K562 (cell line): ENCODE data around the gene CCDC88C. TPM values are rescaled to one million over a fixed set of nuclear protein-coding genes. Genes with fewer than 3 reads are reported as not detected.

ENCODE experiments used
- ATAC-seq: fragments of 200-7000 bp; cut with Tn5 transposase; 3 replicates; pipeline ENCODE4 v1.9.1; 2020; ENCODE audit warnings: moderate library complexity
- BruUV-seq: library from RNA; stranded (reverse); fragments of 400-500 nt; replicated peaks from 2 replicates; lab custom pipeline; 2021; lab: Mats Ljungman, UMichigan
- CTCF ChIA-PET: fragments of 300-600 bp; formaldehyde crosslinking; extraction: SDS; loops from one replicate; lab custom pipeline; 2021; ENCODE audit warnings: low intra/inter-chr PET ratio; lab: Yijun Ruan, JAX
- POLR2A ChIA-PET: fragments of 300-600, 350-650 bp; sonication (Branson Sonifier 250); formaldehyde crosslinking; extraction: SDS; loops from one replicate; lab custom pipeline; 2021; ENCODE audit warnings: antibody characterized with exemption, inconsistent platforms; lab: Yijun Ruan, JAX
- DNase-seq, 4 experiments: peaks; one replicate each; pipeline versions ENCODE4 v3.0.0 to v3.0.0-alpha.2; 2011 to 2018; ENCODE audit warnings: low spot score in 3 of 4, mixed read lengths in 3 of 4; ENCODE audit errors: extremely low read depth in 1 of 4
- FAIRE-seq: peaks from 2 replicates; lab custom pipeline; 2011; peaks lifted over from hg19 to GRCh38; lab: Jason Lieb, UNC
- H2AFZ ChIP-seq: 2 replicates; pipeline ENCODE4 v1.6.0; 2011; ENCODE audit warnings: low read depth, low read length, control low read depth, inconsistent platforms
- H3K27ac ChIP-seq: fragments of 200-600 bp; 3 replicates; pipeline ENCODE4 v1.8.0; 2011; ENCODE audit warnings: low read depth, mild to moderate bottlenecking, control low read depth, inconsistent platforms, low read length, moderate library complexity, mixed read lengths; ENCODE audit errors: extremely low read depth
- H3K27me3 ChIP-seq, 2 experiments: fragments of 300-600 bp in 1 of 2; 2 replicates in 1 of 2; 3 replicates in 1 of 2; pipeline versions ENCODE4 v1.6.0 to v1.8.0; 2011; ENCODE audit warnings: inconsistent platforms in 2 of 2, low read length in 2 of 2, mild to moderate bottlenecking in 1 of 2, mixed read lengths in 1 of 2, moderate library complexity in 1 of 2; ENCODE audit not compliant: control insufficient read depth in 2 of 2, insufficient read depth in 2 of 2
- H3K36me3 ChIP-seq: fragments of 300-600 bp; 3 replicates; pipeline ENCODE4 v1.8.0; 2011; ENCODE audit warnings: mild to moderate bottlenecking, low read length, inconsistent platforms; ENCODE audit not compliant: control insufficient read depth, insufficient read depth
- H3K4me1 ChIP-seq, 2 experiments: fragments of 200-600 bp in 1 of 2; replicated peaks in 1 of 2; 2 replicates in 1 of 2; 3 replicates in 1 of 2; pipeline versions ENCODE4 v1.5.1 to v1.8.0; 2011; ENCODE audit warnings: inconsistent platforms in 2 of 2, low read length in 2 of 2, mild to moderate bottlenecking in 1 of 2, mixed read lengths in 1 of 2, moderate library complexity in 1 of 2; ENCODE audit not compliant: control insufficient read depth in 2 of 2, insufficient read depth in 2 of 2
- H3K4me2 ChIP-seq: 2 replicates; pipeline ENCODE4 v1.6.1; 2011; ENCODE audit warnings: low read length, control low read depth, inconsistent platforms, mixed read lengths; ENCODE audit not compliant: insufficient read depth
- H3K4me3 ChIP-seq: fragments of 200-600 bp; sonication (generic), shearing (Covaris generic); 2 replicates; pipeline ENCODE4 v1.5.1; 2016; ENCODE audit warnings: control low read depth, inconsistent platforms
- H3K79me2 ChIP-seq: fragments of 200-600 bp; 3 replicates; pipeline ENCODE4 v1.8.0; 2011; ENCODE audit warnings: low read length, inconsistent platforms; ENCODE audit not compliant: control insufficient read depth, insufficient read depth
- H3K9ac ChIP-seq, 2 experiments: 2 replicates each; pipeline versions ENCODE4 v1.6.0 to v1.6.1; 2011; ENCODE audit warnings: low read depth in 2 of 2, low read length in 2 of 2, control low read depth in 1 of 2, inconsistent platforms in 1 of 2, mild to moderate bottlenecking in 1 of 2, mixed read lengths in 1 of 2; ENCODE audit not compliant: insufficient read depth in 1 of 2
- H3K9me1 ChIP-seq: one replicate; pipeline ENCODE4 v1.6.0; 2011; ENCODE audit warnings: inconsistent platforms, mild to moderate bottlenecking, low read length, moderate library complexity; ENCODE audit not compliant: control insufficient read depth, insufficient read depth
- H3K9me3 ChIP-seq: replicated peaks from 2 replicates; pipeline ENCODE4 v1.5.1; 2011; ENCODE audit warnings: low read depth, low read length, inconsistent platforms; ENCODE audit not compliant: control insufficient read depth, insufficient read depth
- H4K20me1 ChIP-seq: replicated peaks from 2 replicates; pipeline ENCODE4 v1.6.1; 2011; ENCODE audit warnings: low read length, inconsistent platforms, mixed read lengths; ENCODE audit not compliant: control insufficient read depth, insufficient read depth
- CBFA2T2 ChIP-seq: fragments of 450-650 bp; conservative IDR thresholded peaks from 2 replicates; pipeline ENCODE4 v1.6.1; 2017; ENCODE audit warnings: mild to moderate bottlenecking
- ETV1 ChIP-seq: fragments of 450-650 bp; conservative IDR thresholded peaks from 2 replicates; pipeline ENCODE4 v1.6.1; 2016; ENCODE audit warnings: missing genetic modification characterization, control low read depth, low read depth, missing compliant biosample characterization
- EWSR1 ChIP-seq: fragments of 450-650 bp; IDR thresholded peaks from 2 replicates; pipeline ENCODE4 v1.6.1; 2018; ENCODE audit warnings: borderline replicate concordance, mild to moderate bottlenecking, low read depth, moderate library complexity; ENCODE audit not compliant: partially characterized antibody
- FOSL1 ChIP-seq: fragments of 200-800 bp; sonication (Bioruptor generic); conservative IDR thresholded peaks from 2 replicates; pipeline ENCODE4 v1.6.1; 2016; ENCODE audit warnings: missing genetic modification characterization, missing compliant biosample characterization
- LCOR ChIP-seq: sonication (generic); formaldehyde crosslinking; IDR thresholded peaks from 2 replicates; pipeline ENCODE4 v1.8.0; 2022; ENCODE audit warnings: mild to moderate bottlenecking, missing genetic modification reagents
- NFYB ChIP-seq: IDR thresholded peaks from 2 replicates; pipeline ENCODE4 v1.6.1; 2011; ENCODE audit warnings: mild to moderate bottlenecking, moderate library complexity; ENCODE audit not compliant: insufficient read length; ENCODE audit errors: extremely low read depth
- NR2C2 ChIP-seq, 2 experiments: fragments of 200-800 bp in 1 of 2; sonication (Bioruptor generic) in 1 of 2; sonication (generic) in 1 of 2; formaldehyde crosslinking in 1 of 2; IDR thresholded peaks; 2 replicates each; pipeline versions ENCODE4 v1.6.1 to v1.8.0; 2016 to 2022; ENCODE audit warnings: mild to moderate bottlenecking in 1 of 2, missing compliant biosample characterization in 1 of 2, missing genetic modification characterization in 1 of 2, missing genetic modification reagents in 1 of 2
- PCBP2 ChIP-seq: fragments of 200-400 bp; formaldehyde crosslinking; IDR thresholded peaks from 2 replicates; pipeline ENCODE4 v1.6.1; 2018; ENCODE audit warnings: low read length, low read depth, mild to moderate bottlenecking, moderate library complexity; ENCODE audit not compliant: poor library complexity, severe bottlenecking
- POLR2AphosphoS2 ChIP-seq: IDR thresholded peaks from 2 replicates; pipeline ENCODE4 v1.6.1; 2012; ENCODE audit warnings: low read length, improper control_type of control experiment
- SMARCC2 ChIP-seq: fragments of 450-650 bp; IDR thresholded peaks from 2 replicates; pipeline ENCODE4 v1.6.1; 2017; ENCODE audit warnings: antibody characterized with exemption, moderate library complexity, mild to moderate bottlenecking, low read depth
- ZBED1 ChIP-seq: IDR thresholded peaks from 2 replicates; pipeline ENCODE4 v1.6.1; 2014
- ZBTB34 ChIP-seq: fragments of 250-450 bp; sonication (Bioruptor Pico); IDR thresholded peaks from 2 replicates; pipeline ENCODE4 v1.8.0; 2021; ENCODE audit warnings: mild to moderate bottlenecking, moderate library complexity
- ZNF133 ChIP-seq: fragments of 250-450 bp; sonication (Bioruptor Pico); IDR thresholded peaks from 2 replicates; pipeline ENCODE4 v1.4.0; 2020; ENCODE audit warnings: mild to moderate bottlenecking
- ZNF347 ChIP-seq: fragments of 450-650 bp; formaldehyde crosslinking; IDR thresholded peaks from 2 replicates; pipeline ENCODE4 v1.4.0; 2020; ENCODE audit warnings: low read depth, mild to moderate bottlenecking, moderate library complexity
- ZNF589 ChIP-seq: fragments of 200-800 bp; sonication (Bioruptor generic); IDR thresholded peaks from 2 replicates; pipeline ENCODE4 v1.6.1; 2016; ENCODE audit warnings: low read depth, missing genetic modification characterization, missing compliant biosample characterization
- ZNF766 ChIP-seq: fragments of 200-800 bp; sonication (Bioruptor generic); conservative IDR thresholded peaks from 2 replicates; pipeline ENCODE4 v1.6.1; 2016; ENCODE audit warnings: missing genetic modification characterization, missing compliant biosample characterization
- WGBS: fragments of 100-300 bp; shearing (Covaris generic); methylation state at CpG from one replicate; pipeline ENCODE4 v1.1.6; 2016; ENCODE audit warnings: low coverage, mixed read lengths; ENCODE audit not compliant: insufficient coverage; ENCODE audit errors: missing lambda C conversion rate; 5-methylcytosine and 5-hydroxymethylcytosine counted together
- in situ Hi-C: fragments of 300-500 bp; cut with MboI; formaldehyde crosslinking; loops from 4 replicates; pipeline ENCODE4 v1.15.0; 2018; ENCODE audit warnings: inconsistent platforms, mixed read lengths
- intact Hi-C: fragments of 100-400 bp; cut with micrococcal nuclease; formaldehyde crosslinking; loops from 2 replicates; pipeline ENCODE4 v1.14.2; 2022
- polyA plus RNA-seq, 8 experiments: library from polyadenylated mRNA; depleted of rRNA in 4 of 8; stranded (reverse) in 5 of 8; unstranded in 3 of 8; fragments of >200 nt; fragmentation: Nextera tagmentation in 2 of 8; fragmentation: Illumina TruSeq in 1 of 8; extraction: Ambion mirVana in 2 of 8; extraction: Trizol in 1 of 8; gene quantifications; 2 replicates each; pipeline versions ENCODE4 v1.2.1 to v1.2.3, GENCODE V29; 2011 to 2014; ENCODE audit warnings: inconsistent platforms in 1 of 8, missing spikeins in 1 of 8
- total RNA-seq, 7 experiments: library from RNA; depleted of rRNA in 6 of 7; stranded (reverse); fragments of >200 nt in 6 of 7; fragmentation: Illumina TruSeq in 2 of 7; extraction: Trizol in 2 of 7; gene quantifications; 2 replicates each; pipeline versions ENCODE4 v1.2.1 to v1.2.3, GENCODE V29; 2011 to 2021; ENCODE audit warnings: low replicate concordance in 1 of 7
- TF ChIP-seq, protein P1 (sequence below), 2 experiments: fragments of 450-650 bp in 1 of 2; IDR thresholded peaks; 2 replicates each; pipeline ENCODE4 v1.6.1; 2011 to 2017; ENCODE audit warnings: low read depth in 2 of 2, antibody characterized with exemption in 1 of 2, borderline replicate concordance in 1 of 2, low read length in 1 of 2, mild to moderate bottlenecking in 1 of 2, mixed read lengths in 1 of 2; ENCODE audit not compliant: control insufficient read depth in 1 of 2

Gene CCDC88C
- total and polyA plus RNA-seq, 9 of the 15 experiments (the other 6 are each of a cell fraction or from before 2014, with no cell fraction given) = 0.62 to 22.5 (median 10.7) TPM

- BruUV-seq = no TSS peak
- no peaks in the 10 kb centered on the region for H3K27me3 ChIP-seq
- CTCF ChIA-PET = no interaction called here
- H3K9me1 ChIP-seq = no peaks in the 10 kb centered on the region
- no peak overlapping the region for H3K4me2 ChIP-seq
- H3K9ac ChIP-seq = no peak overlapping the region
- intact Hi-C loops = no loop called here
- H3K4me3 ChIP-seq = no peak overlapping the region
- FAIRE-seq (no peak), DNase-seq (no peak), ATAC-seq (no peak)
- in situ Hi-C loops = no loop called here
- WGBS = 33% methylated on average over 10 of the region's 11 CpGs
- H2AFZ ChIP-seq = no peak overlapping the region
- H3K36me3 ChIP-seq = peaks cover 3% of the 10 kb centered on the region; the same call in 1 of the 3 replicates
- H3K79me2 ChIP-seq = peaks cover 7% of the 10 kb centered on the region
- POLR2A ChIA-PET = no interaction called here
- H3K9me3 ChIP-seq = no peaks in the 10 kb centered on the region
- H4K20me1 ChIP-seq = peaks cover 22% of the 10 kb centered on the region
- peaks cover 0 to 36% of the 10 kb centered on the region in 2 experiments; a peak in 2 of 5 replicates for H3K4me1 ChIP-seq
- H3K27ac ChIP-seq = no peak overlapping the region
- no peak for TF ChIP-seq EWSR1
- TF ChIP-seq PCBP2 = no peak
- 0 out of 2 replicates have a peak, but pooled peaks have one; percentile 28 for TF ChIP-seq ETV1 (tag)
- 0 out of 2 replicates have a peak, but pooled peaks have one; percentile 27 for TF ChIP-seq ZNF766 (CRISPR knock-in tag)
- peak; percentile 50; the same call in 1 of the 2 replicates for TF ChIP-seq FOSL1 (tag)
- no peak for TF ChIP-seq ZBED1
- no peak for TF ChIP-seq POLR2AphosphoS2
- TF ChIP-seq ZNF347 (CRISPR knock-in tag) = no peak
- TF ChIP-seq LCOR (CRISPR knock-in tag) = no peak
- TF ChIP-seq ZNF589 (CRISPR knock-in tag) = no peak
- no peak for TF ChIP-seq CBFA2T2
- TF ChIP-seq ZBTB34 (CRISPR knock-in tag) = no peak
- TF ChIP-seq SMARCC2 = no peak
- TF ChIP-seq NFYB = no peak
- TF ChIP-seq, protein P1, sequence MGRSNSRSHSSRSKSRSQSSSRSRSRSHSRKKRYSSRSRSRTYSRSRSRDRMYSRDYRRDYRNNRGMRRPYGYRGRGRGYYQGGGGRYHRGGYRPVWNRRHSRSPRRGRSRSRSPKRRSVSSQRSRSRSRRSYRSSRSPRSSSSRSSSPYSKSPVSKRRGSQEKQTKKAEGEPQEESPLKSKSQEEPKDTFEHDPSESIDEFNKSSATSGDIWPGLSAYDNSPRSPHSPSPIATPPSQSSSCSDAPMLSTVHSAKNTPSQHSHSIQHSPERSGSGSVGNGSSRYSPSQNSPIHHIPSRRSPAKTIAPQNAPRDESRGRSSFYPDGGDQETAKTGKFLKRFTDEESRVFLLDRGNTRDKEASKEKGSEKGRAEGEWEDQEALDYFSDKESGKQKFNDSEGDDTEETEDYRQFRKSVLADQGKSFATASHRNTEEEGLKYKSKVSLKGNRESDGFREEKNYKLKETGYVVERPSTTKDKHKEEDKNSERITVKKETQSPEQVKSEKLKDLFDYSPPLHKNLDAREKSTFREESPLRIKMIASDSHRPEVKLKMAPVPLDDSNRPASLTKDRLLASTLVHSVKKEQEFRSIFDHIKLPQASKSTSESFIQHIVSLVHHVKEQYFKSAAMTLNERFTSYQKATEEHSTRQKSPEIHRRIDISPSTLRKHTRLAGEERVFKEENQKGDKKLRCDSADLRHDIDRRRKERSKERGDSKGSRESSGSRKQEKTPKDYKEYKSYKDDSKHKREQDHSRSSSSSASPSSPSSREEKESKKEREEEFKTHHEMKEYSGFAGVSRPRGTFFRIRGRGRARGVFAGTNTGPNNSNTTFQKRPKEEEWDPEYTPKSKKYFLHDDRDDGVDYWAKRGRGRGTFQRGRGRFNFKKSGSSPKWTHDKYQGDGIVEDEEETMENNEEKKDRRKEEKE (IDR thresholded peaks at IDR 0.05; ENCODE audit: borderline replicate concordance in 1 of 2, control insufficient read depth in 1 of 2, low read depth in 2 of 2, low read length in 1 of 2) = no peak
- TF ChIP-seq NR2C2 (CRISPR knock-in tag; IDR thresholded peaks at IDR 0.05) = no peak
- TF ChIP-seq NR2C2 (tag; IDR thresholded peaks at IDR 0.05) = no peak
- TF ChIP-seq ZNF133 (CRISPR knock-in tag) = no peak
These were observed 43.9 kb downstream of the CCDC88C start for GRCh38 chr14:91373591-91374254.
